ENCODE data around the gene SYT9. TPM values are rescaled to one million over a fixed set of nuclear protein-coding genes. Genes with fewer than 3 reads are reported as not detected.

SYT9 gene, protein sequence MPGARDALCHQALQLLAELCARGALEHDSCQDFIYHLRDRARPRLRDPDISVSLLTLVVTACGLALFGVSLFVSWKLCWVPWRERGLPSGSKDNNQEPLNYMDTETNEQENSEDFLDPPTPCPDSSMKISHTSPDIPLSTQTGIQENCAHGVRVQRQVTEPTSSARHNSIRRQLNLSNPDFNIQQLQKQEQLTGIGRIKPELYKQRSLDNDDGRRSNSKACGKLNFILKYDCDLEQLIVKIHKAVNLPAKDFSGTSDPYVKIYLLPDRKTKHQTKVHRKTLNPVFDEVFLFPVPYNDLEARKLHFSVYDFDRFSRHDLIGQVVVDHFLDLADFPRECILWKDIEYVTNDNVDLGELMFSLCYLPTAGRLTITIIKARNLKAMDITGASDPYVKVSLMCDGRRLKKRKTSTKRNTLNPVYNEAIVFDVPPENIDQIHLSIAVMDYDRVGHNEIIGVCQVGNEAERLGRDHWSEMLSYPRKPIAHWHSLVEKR
- total RNA-seq (ENCODE audit: low replicate concordance) = not detected in 2 replicates

DNA sequence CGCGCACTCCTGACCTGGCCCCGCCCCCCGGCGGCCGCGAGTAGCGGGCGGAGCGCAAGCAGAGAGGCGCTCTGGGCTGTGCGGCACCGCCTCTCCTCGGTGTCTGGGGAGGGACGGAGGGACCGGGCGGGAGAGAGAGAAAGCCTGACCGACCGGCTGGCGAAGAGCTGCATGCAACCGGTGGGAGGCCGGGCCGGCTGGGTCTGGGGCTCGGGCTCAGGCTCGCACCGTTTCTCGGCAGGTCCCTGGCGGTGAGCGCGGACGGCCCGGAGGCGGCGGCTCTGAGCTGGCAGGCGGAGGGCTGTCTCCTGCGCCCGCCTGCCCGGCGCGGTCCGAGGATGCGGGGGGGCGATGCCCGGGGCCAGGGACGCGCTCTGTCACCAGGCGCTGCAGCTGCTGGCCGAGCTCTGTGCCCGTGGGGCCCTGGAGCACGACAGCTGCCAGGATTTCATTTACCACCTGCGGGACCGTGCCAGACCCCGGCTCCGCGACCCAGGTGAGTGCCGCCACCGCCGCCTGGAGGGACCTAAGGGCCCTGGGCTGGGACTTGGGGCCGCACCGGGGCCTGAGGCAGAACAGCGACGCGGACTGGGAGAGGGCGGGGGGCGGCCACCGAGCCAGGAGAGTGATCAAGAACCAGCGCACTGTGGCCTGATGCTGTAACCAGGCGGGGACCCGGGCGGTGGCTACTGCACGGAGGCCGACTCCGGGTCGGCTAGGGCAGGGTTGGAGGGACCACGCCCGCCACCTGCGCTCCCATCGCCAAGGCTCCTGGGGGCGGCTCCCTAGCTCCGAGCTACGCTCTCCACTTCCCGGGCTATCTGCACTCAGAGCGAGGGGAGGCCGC is at the start of gene SYT9:
Gene SYT9, plus strand, starts transcription at position 69 of the 847 bp plus-strand sequence. Its CDS starts 283 bp downstream, at position 352.

DNA sequence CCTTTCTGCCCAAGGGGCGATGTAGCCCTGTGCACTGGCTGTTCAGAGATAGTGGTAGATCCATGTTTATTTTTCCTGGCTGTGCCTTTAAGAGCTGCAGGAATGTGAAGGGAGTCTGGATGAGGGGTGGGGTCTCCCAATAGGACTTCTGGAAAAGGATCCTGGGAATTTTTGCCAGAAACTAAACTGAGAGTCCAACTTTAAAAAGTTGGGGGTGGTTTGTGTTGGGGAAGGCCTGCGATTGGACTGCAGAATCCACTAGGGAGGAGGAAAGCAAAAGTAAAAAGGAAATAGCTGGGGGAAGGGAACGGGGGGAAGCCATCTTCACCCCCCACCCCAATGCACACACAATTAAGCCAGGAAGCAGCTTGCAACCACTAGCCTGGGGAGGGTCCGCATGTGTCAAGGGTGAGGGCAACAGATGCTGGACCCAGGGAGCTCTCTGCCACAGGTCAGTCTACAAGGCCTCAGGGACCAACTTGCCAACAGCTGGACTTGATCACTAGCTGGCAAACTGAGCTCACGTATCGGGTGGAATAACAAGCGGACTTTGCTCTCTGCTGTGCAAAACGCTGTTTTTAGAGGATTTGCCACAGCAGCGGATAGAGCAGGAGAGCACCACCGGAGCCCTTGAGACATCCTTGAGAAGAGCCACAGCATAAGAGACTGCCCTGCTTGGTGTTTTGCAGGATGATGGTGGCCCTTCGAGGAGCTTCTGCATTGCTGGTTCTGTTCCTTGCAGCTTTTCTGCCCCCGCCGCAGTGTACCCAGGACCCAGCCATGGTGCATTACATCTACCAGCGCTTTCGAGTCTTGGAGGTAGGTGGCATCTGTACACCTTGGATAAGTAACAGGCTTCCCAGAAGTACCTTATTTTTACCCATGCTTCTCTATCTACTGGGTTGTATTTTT is 233.7 kb downstream of the SYT9 start, which contains the start of gene OLFML1:
Gene OLFML1, plus strand, starts transcription at position 321 of the 912 bp plus-strand sequence. Its CDS starts 370 bp downstream, at position 691.

DNA sequence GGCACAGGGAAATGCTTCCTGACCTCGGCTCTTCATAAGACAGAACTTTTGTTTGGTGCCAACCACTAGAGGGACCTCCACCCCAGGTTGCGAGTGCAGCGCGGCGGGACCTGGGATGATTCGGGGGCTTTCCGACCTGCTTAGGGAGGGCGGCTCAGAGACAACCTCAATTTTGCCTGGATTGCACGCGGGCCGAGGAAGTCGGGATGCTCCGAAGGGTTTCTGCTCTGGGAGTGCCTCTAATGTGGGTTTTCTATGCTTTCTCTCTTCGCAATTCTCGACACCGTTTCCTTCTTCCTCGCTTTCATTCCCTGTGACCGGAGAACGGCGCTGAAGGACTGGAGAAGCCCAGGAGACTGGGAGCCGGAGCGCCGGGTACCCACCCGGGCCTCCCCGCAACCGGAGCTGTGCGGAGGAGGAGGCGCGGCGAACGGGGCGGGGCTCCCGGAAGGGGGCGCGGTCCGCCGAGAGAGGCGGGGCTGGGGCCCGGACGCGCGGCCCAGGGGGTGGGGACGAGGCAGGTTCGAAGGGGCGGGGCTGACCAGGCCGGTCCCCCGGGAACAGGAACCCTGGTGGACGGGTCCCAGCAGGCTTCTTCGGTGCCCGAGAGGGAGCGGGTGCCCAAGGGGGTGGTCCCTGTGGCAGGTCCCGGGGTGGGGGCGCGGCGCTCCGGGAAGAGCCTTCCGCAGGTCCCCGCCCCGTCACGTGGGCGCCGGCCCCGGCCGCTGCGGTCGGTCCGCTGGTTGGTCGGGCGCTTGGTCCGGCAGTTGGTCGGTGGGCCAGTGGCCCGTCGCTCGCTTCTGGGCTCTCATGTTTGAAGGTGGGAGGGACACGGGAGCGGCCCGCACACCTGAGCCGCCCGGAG is 261.8 kb downstream of the SYT9 start, which contains the start of gene PPFIBP2:
Gene PPFIBP2, plus strand, starts transcription at position 766 of the 865 bp plus-strand sequence. CDS start 35,477 bp downstream, outside the sequence.

Other genes starting within 250 kb of the SYT9 start
- 4.4 and 13.8 TPM in 2 replicates for gene ZNF214, start 231.6 kb upstream of the SYT9 start, total RNA-seq (ENCODE audit: low replicate concordance)
- gene NLRP14, start 231.4 kb upstream of the SYT9 start, total RNA-seq (ENCODE audit: low replicate concordance) = 0.08 TPM in 1 of 2 replicates, not detected in the other
- gene RBMXL2, start 162.9 kb upstream of the SYT9 start, total RNA-seq (ENCODE audit: low replicate concordance) = 0.08 TPM in 1 of 2 replicates, not detected in the other
- 0.15 and 53.7 TPM in 2 replicates for gene OLFML1, start 233.6 kb downstream of the SYT9 start, total RNA-seq (ENCODE audit: low replicate concordance)